Sciatic nerve (tissue), 2 donors: ENCODE measurements around the gene ANGPTL2. TPM values are rescaled to one million over a fixed set of nuclear protein-coding genes. Genes with fewer than 3 reads are reported as not detected.

Experiments used
- ATAC-seq: fragments of 200-7000 bp; cut with Tn5 transposase; one replicate; pipeline ENCODE4 v1.9.1; 2020; ENCODE audit warnings: mild to moderate bottlenecking, moderate library complexity
- DNase-seq: peaks from one replicate; pipeline ENCODE4 v3.0.0-alpha.2; 2020; ENCODE audit warnings: low spot score
- intact Hi-C: fragments of 100-400 bp; cut with DNase I; formaldehyde crosslinking; loops from one replicate; pipeline ENCODE4 v1.14.2; 2022
- total RNA-seq: library from RNA; stranded (reverse); fragmentation: NEBNext Ultra II Directional; extraction: Animal tissue kit (Norgen Biotek cat#: 25700); gene quantifications from one replicate; pipeline ENCODE4 v1.2.1, GENCODE V29; 2021
- donor health status: DM: no; HTN: no; CAD: no.
- donor health status: DM: no; HTN: no; CAD: no.

Gene ANGPTL2
- total RNA-seq, 1 donor from 2014 or later, result 46.4 TPM

DNA sequence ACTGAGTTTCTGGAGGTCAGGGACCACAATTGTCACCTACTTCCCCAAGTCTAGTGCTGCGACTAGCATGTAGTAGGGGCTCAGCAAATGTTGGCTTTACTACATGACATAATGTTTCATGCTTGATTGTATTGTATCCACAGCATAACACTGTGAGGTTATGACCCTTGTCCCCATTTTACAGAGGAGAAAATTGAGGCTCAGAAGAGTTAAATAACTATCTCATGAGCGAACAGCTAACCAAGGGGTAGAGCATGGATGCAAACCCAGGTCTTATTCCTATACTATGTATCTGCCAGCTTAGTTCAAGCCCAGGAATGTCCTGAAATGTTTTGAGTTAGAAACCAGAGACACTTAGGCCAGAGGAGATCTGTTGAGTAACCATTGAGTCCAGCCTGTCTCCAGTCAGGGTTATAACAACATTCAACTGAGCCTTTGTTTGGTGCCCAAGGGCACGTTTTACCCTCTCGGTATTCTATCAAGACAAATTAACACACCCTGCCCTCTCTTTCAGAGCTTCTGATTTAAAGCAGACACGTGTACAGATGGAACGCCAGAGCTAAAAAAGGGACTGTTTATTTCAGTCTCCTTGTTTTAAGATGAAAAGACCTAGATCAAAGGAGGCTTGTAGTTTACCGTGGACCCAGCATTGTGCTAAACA is 16.5 kb downstream of the ANGPTL2 start:
- DNase-seq (no peak), ATAC-seq (peak; percentile 11)
- intact Hi-C loops, result no loop called here

DNA sequence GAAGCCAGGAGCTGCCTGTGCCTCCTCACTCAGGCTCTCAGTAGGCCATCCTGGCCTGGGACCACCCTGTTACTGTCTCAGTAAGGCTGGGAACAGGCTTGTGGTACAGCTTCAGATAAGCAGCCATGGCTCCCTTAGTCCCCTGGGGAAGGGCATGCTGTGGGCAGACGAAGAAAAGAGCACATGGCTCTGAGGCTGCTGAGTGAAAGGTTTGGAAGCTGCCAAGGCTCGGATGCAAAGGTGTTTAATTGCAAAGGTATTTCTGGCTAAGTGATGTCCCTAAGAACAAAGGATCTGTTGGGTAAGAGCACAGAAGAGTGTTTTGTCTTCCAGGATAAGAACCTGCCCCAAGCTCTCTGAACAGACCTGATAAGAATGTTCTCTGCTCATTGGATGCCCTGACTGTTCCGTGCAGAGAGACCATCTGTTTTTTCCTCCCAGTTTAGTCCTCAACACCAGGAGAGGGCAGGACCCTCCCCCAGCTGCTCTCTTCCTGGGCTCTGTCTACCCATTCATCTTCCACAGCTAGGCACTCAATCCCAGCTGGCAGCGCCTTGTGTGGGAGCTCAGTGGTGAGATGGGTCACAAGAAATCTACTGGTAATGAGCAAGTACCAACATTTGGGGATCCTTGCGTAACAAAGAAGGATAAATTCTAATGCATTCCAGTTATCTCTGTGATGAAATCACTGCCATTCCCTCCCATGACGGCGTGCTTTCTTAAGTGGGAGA is 17.7 kb downstream of the ANGPTL2 start:
- intact Hi-C loops, result no loop called here
- no peak for ATAC-seq
- DNase-seq, result no peak

DNA sequence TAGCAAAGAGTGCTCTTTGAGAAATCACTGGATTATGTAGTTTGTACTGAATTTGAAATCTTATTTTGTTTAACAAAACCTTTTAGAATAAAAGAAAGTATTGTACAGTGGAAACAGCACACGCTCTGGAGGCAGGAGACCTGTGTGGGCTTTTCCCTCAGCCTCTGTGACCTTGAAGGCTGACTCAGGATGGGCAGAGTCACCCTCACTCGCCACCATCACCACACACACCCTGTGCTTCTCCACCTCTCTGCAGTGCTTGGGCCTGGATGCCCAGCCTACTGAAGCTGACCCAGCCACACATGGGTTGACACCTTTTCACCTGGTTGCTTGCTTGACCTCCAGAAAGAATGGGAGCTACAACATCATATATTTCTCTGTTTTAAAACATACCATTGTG is 19.6 kb downstream of the ANGPTL2 start:
- DNase-seq (peak; percentile 44), ATAC-seq (no peak)
- intact Hi-C loops, result no loop called here

DNA sequence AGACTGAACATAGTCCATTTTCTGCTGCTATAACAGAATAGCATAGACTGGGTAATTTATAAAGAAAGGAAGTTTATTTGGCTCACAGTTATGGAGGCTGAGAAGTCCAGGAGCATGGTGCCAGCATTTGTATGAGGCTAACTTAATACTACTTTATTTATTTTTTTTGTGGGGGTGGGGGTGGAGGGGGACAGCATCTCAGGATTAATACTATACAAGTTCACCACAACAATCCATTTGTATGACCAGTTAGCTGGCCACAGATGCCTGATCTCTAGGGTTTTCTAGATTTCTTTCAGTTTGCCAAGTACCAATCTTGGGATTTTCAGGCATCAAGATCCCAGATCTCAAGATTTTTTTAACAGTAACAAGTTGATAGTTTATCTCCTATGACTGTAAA is 20.3 kb downstream of the ANGPTL2 start:
- ATAC-seq (no peak), DNase-seq (no peak)

DNA sequence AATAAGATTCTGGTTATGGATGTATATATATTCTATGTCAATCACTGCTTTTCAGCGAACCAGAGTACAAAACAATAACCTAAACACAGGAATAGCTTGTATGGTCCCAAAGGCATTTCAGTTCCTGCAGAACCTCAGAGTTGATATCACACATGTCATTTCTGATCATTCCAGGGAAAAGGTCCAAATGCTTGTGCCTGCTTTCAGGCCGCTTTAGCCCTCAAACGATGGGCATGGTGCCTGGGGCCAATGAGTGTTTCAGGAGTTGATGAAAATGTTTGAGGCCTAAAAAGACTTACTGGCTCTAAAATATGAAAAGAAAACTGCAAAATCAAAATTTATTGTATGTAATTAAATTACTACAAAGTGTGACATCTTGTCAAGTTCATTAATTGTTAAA is 22.8 kb downstream of the ANGPTL2 start:
- no peak for DNase-seq
- intact Hi-C loops, result no loop called here
- ATAC-seq, result no peak

More for the DNA sequence above, 20.3 kb downstream of the ANGPTL2 start:
- intact Hi-C loops, result no loop called here

DNA sequence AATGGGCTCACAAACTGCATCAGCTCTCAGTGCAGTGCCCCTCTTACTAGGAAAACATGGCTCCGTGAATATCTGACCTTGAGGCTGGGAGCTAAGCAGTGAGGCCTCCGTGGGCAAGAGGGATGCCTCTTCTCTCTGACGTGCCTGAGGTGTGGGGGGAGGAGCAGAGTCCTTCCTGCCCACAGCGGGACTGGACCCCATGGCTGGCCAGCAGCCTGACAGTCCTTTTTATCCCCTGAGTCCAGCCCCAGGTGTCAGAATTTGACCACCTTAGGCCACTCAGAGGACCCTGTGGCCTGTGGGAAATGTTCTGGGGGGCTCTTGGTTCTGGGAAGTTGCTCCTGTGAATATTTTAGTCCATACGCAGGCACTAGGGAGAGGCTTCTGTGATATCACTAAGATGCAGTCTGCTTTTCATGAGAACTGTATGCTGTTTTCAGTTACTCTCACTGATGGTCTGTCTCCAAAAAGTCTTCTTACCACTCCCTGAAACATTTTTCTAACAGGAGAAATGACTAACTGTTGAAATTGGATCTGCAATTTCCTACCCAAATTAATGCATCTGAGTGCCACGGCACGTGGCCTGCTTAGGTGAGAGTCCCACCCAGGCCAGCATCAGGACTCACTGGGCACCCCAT is 23.4 kb downstream of the ANGPTL2 start:
- peak; percentile 61 for DNase-seq
- intact Hi-C loops, result no loop called here
- ATAC-seq, result peak; percentile 43

DNA sequence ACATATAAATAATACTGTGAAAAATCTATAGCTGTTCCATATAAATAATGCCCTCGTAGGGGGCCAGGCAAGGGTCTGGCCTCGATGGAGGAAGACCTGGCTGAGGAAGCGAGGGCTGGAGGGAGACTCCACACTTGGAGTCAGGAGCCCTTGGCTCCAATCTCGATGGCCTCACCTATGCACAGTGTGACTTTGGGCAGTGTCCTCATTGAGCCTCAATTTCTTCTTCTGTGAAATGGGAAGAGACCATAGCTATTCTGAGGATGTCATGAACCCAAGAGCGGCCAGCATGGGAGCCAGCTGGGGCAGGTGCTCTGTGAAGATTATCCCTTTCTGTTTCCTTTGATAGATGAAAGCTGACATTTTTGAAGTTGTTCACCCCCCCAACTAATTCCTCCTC is 24.8 kb downstream of the ANGPTL2 start:
- intact Hi-C loops, result no loop called here
- DNase-seq, result no peak
- ATAC-seq, result no peak

DNA sequence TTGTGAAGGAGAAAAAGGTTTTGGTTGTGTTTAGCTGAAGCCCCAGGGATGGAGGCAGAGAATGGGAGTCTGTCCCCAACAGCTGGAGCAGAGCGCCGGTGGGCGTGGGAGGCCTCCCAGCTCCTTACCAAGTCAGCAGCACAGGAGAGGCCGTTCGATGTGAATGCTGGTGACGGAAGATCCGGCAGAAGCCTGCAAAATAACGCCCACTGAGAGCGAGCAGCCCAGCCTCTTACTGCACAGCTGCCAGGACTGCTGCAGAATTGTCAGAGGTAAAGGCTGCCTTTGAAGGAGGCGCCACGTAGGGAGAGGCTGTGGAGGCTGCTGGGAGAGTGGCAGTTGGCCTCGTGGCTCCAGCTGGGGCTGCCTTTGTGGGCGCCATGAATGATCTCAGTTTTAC is 26.2 kb downstream of the ANGPTL2 start:
- no peak for DNase-seq
- peak; percentile 58 for ATAC-seq

DNA sequence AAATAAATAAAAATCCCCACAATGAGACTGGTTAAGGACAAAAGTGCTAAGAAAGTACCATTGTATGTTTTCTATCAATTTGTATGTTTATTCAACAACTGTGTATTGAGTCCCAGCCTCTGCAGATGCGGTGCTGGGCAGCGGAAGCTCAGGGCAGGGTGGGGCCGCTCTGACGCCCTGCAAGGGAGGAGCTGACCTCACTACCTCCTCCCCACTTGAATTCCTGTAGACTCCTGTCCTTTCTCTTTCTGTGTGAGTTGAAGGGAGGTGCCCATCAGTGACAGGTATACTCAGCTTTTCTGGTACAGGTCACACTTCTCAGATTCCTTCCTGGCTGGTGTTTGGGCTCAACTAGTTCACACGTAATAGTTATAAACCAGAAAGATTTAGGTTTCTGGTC is 27.0 kb downstream of the ANGPTL2 start:
- DNase-seq, result no peak
- peak; percentile 65 for ATAC-seq
- intact Hi-C loops, result no loop called here

More for the DNA sequence above, 26.2 kb downstream of the ANGPTL2 start:
- intact Hi-C loops, result no loop called here

DNA sequence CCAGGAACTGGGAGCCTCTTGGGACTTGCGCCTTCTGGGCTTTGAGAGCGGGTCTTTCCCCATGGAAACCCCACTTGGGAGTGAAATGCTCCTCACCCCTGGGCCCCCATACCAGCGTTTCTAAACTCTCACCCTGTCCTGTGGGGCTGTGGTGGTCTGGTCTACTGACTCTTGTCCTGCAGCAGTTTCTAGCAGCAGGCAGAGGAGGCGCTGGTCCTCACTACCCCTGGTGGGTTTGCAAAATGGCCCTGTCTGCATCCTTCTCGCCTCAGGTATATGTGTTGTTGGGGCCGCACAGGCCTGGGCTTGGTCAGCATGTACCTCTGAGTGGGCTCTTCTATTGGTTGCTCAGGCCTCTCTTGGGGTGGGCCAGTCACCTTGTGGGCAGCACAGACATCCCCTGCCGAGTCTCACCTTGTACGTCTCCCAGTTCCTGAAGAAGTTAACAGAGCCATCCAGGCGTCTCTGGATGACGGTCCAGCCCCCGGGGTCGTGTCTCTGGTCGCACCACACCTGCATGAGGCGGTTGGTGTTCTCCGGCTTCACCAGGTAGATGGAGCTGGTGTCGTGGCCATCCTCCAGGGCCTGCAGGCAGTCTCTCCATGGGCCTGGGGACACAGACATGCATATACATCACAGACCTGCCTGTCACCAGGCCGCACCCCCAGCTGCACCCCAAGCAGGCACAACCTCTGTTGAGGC is 29.0 kb downstream of the ANGPTL2 start:
- no peak for DNase-seq

DNA sequence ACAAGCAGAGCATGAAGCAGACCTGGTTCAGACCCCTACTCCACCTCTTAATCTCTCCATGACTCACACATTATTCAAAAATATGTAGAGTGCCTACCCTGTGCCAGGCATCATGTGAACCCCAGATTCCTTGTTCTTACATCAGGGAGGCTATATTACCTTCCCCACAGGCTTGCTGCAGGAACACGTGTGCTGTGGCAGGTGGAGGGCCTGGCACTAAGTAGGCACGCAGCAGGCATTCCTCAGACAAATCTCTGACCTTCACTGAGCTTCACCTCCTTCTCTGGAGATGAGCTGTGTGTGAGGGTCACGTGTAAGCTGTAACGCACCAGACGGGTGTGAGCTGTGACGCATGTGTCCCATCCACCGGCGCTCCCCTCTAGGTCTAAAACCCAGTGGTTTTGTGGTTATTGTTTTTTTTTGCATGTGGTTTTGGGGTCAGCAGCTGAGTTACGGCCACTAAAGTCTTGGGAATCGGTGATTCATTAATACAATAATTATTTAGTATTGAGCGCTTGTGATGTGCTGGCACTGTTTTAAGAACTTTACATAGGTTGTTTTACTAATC is 30.3 kb downstream of the ANGPTL2 start:
- ATAC-seq (no peak), DNase-seq (no peak)
- intact Hi-C loops, result no loop called here

More for the DNA sequence above, 29.0 kb downstream of the ANGPTL2 start:
- ATAC-seq, result no peak
- intact Hi-C loops, result no loop called here

DNA sequence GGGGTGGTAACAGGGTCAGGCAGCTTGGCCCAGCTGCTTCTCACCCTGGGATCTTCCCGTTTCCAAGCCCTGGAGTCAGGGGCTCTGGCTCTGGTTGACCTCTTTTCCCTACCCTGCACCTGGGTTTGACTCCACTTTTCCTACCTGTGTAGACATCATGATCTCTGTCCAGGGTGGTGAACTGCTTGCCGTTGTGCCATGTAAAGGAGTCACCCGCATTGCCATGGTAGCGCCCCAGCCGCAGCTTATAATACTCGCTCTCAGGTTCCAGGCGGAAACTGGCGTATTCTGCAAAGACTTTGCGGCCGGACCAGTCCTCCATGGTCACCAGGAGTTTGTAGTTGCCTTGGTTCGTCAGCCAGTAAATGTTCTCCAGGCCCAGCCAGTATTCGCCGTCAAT is 30.9 kb downstream of the ANGPTL2 start:
- no peak for ATAC-seq
- intact Hi-C loops, result no loop called here
- DNase-seq, result no peak

DNA sequence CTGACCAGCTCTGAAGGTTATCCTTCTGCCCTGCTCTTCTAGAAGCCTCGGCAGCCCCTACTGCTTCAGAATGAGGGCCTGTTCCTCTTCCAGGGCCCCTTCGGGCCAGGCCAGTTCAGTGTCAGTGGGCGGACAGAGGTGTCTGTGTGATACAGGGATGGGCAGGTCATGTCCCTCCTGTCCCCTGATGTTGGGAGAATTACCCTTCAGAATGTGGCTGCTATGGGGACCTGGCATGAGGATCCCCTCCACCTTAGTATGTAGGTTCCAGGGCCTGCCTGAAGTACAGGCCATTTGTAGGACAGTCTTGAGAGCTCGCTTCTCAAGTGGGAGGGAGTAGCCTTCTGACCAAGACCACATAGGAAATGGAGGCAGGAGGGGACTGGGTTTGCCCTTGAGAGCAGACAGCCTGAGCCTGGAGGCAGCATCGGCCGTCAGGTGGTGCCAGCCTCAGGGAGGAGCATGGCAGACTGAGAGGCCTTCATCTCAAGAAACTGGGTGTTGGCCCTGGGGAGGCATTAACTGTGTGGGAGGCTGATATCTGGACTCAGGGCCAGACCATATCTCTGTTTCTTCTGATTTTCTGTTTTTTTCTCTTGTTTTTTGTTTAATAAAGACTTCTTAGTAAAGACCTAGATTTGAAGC is 32.0 kb downstream of the ANGPTL2 start:
- DNase-seq (no peak), ATAC-seq (peak; percentile 3)
- intact Hi-C loops, result no loop called here

DNA sequence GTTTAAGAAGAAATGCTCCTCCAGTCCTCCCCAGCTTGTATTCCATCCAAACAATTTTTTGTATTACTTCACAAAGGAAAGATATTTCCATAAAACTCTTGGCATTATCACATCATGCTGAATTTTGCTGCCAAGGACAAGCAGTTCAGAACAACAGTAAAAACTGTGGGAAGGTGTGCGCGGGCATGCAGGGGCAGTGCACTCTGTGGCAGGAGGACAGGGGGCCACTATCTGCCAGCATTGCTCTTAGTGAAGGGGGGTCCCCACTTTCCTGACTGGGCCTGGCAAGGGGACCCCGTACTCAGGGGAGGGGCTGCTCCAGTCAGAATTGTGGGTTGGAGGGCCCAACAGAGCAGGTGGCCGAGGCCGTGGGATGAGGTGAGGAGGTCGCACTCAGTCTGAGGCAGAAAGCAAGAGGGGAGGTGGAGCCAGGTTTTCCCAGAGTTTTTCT is 32.8 kb downstream of the ANGPTL2 start:
- DNase-seq (no peak), ATAC-seq (peak; percentile 77)
- intact Hi-C loops, result no loop called here

DNA sequence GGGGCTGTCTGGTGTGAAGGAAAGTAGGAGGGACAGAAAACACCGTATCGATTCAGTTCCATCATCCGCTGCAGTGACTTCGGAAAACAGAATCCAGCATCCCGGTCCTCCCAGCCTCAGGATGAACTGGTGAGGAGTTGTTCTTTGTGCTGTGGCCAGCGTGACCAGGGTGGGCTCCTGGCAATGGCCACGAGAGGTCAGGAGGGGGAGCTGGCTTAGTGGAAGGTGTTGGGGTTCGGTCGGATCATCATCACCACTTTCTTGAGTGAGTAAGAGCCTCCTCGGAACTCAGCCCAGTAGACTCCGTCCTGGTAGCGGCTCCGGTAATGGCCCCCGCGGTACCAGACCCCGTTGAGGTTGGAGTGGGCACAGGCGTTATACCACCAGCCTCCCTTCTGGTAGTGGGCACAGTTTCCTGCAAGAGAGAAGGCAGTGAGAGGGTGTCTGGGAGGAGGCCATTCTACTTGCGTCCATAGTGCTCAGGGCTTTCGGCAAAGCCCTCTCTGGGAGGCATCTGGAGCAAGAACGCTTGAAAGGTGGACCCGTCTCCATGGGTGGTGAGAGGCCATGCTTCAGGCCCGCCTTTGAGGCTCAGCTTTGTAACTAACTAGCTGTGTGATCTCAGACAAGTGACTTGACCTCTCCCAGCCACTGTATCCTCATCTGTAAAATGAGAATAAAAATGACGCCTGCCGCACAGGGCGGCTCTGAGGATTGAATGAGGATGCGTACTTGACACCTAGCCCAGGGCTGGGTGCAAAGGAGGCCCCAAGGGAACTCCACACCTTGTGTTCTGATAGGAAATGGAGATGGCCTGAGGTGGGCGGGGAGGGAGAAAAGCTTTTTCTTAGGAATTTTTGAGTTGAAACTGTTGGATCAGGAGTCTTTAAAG is 33.5 kb downstream of the ANGPTL2 start:
- intact Hi-C loops, result no loop called here
- peak; percentile 56 for ATAC-seq
- DNase-seq, result no peak

DNA sequence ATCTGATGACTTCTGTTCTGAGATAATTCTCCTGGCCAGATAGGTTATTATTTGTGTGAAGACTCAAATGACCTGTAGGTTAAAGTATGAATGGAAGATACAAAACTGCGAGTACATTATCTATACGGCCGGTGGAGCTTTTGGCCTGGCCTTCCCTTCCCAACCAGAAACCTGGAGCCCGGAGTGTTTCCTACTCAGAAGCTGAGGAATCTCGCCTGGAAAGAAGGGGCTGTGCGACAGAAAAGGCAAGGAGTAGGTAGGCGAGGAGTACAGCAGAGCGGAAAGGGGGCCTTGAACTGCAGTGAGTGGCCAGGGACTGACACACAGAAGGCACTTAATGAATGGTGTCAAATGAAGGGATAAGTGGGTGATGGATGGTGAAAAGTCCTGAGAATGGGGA is 34.6 kb downstream of the ANGPTL2 start:
- DNase-seq (no peak), ATAC-seq (no peak)
- intact Hi-C loops, result no loop called here

DNA sequence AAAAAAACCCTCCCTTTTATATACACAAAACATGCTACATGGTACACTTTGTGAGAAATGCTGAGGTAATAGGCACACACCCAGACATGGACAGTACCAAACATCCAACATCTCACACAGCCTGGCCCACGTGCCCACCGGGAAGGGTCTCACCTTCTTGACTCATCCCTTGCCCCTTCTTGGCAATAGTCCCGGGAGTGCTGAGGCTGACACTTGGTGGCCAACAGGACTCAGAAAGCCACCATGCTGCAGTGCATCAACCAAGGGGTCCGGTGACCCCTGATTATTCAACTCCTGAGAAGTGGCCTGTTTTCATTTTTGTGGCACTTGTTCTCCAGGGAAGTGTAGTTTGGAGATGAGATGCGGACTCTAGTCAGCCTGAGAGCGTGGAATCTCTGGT is 35.0 kb downstream of the ANGPTL2 start:
- intact Hi-C loops, result no loop called here
- ATAC-seq (no peak), DNase-seq (no peak)

DNA sequence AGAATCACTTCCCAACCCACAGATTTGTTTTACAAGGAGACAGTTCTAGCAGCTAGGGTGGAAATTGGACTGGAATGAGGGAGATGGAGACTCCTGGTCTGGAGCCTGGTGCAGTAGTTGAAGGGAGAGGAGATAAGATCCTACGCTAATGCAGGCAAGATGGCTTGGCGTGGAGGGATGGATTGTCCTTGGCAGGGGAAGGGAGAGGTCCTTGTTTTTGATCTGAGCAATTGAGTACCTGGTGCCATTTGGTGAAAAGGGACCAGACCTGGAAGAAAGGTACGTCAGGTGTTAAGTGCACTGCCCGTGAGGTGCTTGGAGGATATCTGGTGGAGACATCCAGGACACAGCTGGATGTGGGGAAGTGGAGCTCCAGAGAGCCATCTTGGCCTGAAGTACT is 35.7 kb downstream of the ANGPTL2 start:
- ATAC-seq, result no peak
- DNase-seq, result no peak
- intact Hi-C loops, result no loop called here
